Esophagus squamous epithelium (tissue), 4 donors: ENCODE measurements around the gene PLD6.

Experiments
- POLR2A ChIP-seq, 4 donors: fragments of 450-650 bp; IDR thresholded peaks; one replicate each; pipeline ENCODE4 v1.6.1; 2017; ENCODE audit warnings: antibody characterized with exemption in 4 of 4, mild to moderate bottlenecking in 4 of 4, moderate library complexity in 3 of 4
- TF ChIP-seq, protein P1 (sequence below), 6 experiments: fragments of 450-650 bp in 4 of 6; fragments of 200-600 bp in 2 of 6; sonication (generic) in 2 of 6; IDR thresholded peaks; one replicate each; pipeline ENCODE4 v1.5.1; 2016 to 2019; ENCODE audit warnings: antibody characterized with exemption in 6 of 6, mild to moderate bottlenecking in 4 of 6, moderate library complexity in 4 of 6

DNA sequence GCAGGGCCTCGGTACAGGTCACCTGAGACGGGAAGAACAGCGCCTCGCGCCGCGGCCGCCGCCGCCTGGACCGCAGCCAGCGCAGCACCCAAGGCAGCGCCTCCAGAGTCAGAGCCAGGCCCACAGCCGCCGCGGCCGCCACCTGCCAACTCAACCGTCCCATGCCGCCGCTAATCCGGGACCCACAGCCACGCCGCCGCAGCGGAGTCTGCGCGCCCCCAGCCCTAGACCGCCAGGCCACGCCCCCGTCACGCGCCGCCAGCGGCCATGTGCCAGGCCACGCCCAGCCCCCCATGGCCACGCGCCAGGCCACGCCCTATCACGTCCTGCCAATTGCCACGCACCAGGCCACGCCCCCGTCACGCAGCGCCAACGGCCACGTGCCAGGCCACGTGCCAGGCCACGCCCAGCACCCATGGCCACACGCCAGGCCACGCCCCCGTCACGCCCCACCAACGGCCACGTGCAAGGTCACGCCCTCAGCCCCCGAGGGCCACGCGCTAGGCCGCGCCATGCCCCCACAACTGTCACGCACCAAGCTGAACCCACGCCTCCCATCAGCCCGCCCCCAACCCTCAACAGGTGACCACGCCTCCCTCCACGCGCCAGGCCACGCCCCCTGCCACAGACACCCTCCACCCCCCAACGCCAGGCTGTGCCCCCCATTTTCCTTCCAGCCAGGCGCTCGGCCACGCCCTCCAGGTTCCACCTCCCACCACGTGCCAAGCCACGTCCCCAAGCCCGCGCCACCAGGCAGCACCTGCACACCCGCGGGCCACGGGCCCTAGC lies at the start of gene PLD6:
- TF ChIP-seq, protein P1, sequence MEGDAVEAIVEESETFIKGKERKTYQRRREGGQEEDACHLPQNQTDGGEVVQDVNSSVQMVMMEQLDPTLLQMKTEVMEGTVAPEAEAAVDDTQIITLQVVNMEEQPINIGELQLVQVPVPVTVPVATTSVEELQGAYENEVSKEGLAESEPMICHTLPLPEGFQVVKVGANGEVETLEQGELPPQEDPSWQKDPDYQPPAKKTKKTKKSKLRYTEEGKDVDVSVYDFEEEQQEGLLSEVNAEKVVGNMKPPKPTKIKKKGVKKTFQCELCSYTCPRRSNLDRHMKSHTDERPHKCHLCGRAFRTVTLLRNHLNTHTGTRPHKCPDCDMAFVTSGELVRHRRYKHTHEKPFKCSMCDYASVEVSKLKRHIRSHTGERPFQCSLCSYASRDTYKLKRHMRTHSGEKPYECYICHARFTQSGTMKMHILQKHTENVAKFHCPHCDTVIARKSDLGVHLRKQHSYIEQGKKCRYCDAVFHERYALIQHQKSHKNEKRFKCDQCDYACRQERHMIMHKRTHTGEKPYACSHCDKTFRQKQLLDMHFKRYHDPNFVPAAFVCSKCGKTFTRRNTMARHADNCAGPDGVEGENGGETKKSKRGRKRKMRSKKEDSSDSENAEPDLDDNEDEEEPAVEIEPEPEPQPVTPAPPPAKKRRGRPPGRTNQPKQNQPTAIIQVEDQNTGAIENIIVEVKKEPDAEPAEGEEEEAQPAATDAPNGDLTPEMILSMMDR (IDR thresholded peaks at IDR 0.05) = peak in 1 of 6 experiments; percentile 16
- TF ChIP-seq POLR2A (IDR thresholded peaks at IDR 0.05) = peak in 2 of 4 donors; percentile 11 to 39
